Fibroblast of mammary gland (primary cell): Measurements from ENCODE around the gene TMEM121B.

Experiments
- DNase-seq: peaks from one replicate; pipeline ENCODE4 v3.0.0-alpha.2; 2010; ENCODE audit warnings: low read depth
- H3K4me3 ChIP-seq: 2 replicates; pipeline ENCODE4 v1.5.1; 2011; ENCODE audit warnings: low read depth, mild to moderate bottlenecking, low read length, moderate library complexity; ENCODE audit not compliant: control insufficient read depth
- TF ChIP-seq, protein P1 (sequence below): conservative IDR thresholded peaks from 2 replicates; pipeline ENCODE4 v1.5.1; 2011; ENCODE audit warnings: low read depth, low read length, inconsistent platforms; ENCODE audit not compliant: control insufficient read depth, insufficient read depth

The TMEM121B gene

DNA sequence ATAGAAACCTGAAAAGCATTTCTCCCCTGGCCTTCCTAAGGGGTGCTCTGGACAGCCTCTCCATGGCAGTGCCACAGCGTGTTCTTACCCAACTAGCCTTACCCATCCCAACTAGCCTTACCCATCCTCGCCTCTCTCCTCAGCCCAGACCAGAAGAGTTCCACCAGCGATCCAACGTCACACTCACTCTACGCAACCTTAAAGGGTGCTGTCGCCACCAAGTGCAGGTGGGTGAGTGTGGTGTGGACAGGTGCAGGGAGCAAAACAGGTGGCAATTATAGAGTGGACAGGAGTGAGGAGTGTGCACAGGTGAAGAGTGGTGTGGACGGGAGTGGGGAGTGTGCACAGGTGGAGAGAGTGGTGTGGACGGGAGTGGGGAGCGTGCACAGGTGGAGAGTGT is 17.8 kb downstream of the TMEM121B start:
- DNase-seq, result no peak
- TF ChIP-seq, protein P1, sequence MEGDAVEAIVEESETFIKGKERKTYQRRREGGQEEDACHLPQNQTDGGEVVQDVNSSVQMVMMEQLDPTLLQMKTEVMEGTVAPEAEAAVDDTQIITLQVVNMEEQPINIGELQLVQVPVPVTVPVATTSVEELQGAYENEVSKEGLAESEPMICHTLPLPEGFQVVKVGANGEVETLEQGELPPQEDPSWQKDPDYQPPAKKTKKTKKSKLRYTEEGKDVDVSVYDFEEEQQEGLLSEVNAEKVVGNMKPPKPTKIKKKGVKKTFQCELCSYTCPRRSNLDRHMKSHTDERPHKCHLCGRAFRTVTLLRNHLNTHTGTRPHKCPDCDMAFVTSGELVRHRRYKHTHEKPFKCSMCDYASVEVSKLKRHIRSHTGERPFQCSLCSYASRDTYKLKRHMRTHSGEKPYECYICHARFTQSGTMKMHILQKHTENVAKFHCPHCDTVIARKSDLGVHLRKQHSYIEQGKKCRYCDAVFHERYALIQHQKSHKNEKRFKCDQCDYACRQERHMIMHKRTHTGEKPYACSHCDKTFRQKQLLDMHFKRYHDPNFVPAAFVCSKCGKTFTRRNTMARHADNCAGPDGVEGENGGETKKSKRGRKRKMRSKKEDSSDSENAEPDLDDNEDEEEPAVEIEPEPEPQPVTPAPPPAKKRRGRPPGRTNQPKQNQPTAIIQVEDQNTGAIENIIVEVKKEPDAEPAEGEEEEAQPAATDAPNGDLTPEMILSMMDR, result no peak
- no peak overlapping the region for H3K4me3 ChIP-seq

DNA sequence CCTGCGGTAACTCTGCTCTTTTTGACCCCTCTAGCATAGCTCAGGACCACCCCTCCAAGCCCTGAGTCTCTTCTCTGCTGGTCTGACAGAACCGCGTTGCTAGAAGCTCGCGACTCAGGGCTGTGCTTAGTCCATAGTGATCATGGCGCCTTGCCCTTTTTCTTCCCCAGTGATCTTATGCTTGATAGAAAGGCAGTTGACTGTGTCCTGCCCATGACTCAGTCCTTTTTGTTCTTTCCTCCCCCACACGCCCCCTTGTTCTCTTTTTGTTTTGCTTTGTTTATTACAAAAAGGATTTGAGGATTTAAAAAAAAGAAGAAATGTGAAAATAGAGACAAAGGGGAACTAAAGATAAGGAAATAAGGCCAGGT is 18.9 kb downstream of the TMEM121B start:
- TF ChIP-seq, protein P1, result no peak
- DNase-seq, result no peak
- H3K4me3 ChIP-seq, result no peak overlapping the region

DNA sequence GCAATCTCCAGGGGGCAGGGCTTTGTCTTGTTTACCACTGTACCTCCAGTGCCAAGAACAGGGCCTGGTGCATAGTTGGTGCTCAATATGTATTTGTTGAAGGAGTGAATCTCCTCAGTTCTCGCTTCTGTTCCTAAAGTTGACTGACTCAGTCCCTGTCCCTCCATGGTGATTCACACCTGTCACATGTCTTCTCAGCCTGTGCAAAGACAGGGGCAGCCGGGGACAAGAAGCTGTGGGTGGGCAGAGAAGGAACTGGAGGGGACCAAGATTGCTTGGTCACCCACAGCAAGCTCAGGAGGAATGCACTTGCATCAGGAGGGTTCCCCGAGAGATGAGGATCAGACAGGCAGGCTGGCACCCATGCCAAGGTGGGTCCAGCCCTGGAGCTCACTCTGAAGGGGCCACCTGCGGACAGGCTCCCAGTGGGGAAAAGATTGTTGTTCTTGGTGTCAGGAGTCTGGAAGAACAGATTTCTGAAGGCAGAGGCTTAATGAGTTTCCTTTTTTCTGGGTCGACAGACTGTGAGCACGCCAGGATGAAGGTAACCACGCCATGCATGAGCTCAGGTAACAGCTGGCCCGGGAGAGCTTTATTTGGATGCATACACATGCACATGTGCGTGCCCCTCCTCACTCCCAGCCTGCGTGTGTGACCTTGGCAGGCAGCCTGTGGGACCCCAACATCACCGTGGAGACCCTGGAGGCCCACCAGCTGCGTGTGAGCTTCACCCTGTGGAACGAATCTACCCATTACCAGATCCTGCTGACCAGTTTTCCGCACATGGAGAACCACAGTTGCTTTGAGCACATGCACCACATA is 19.5 kb downstream of the TMEM121B start:
- no peak for DNase-seq
- TF ChIP-seq, protein P1, result no peak
- H3K4me3 ChIP-seq, result no peak overlapping the region

DNA sequence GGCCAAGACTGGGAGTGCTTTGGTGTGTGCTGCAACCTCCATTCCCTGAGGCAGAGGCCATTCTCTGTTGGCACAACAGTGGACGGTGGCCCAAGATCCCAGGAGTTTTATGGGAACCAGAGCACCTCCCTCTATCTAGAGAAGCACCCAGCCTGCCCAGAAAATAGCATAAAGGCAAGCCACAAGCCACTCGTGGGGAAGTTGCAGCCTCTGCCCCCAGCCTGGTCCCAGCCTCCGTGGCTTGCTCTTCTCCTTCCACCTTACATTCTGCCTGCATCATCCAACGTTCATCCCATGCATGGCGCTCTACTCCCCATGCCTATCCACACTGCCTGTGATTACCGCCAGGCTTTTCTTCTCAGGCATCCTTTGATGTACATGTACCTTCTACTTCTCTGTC is 20.5 kb downstream of the TMEM121B start:
- no peak for DNase-seq
- no peak overlapping the region for H3K4me3 ChIP-seq
- TF ChIP-seq, protein P1, result no peak

DNA sequence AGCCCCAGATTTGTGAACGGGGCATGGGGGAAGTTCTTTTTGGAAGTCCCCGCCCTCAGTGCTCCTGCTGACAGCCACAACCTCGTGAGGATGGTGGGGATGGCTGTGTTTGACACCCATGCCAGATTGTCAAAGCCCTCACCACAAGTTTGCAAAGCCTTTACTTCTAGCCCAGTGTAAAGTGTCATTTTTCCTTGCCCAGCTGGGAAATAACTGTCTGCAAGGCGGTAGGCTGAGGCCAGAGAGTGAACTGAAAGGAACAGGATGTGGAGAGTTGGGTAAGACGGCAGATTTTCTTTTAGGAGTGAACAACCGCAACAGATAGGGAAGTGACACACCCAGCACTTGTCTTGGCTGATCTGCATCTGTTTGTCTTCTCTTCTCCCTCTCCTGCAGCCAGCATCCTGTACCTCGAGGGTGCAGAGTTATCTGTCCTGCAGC is 22.8 kb downstream of the TMEM121B start:
- no peak for DNase-seq
- H3K4me3 ChIP-seq, result no peak overlapping the region
- TF ChIP-seq, protein P1, result no peak

DNA sequence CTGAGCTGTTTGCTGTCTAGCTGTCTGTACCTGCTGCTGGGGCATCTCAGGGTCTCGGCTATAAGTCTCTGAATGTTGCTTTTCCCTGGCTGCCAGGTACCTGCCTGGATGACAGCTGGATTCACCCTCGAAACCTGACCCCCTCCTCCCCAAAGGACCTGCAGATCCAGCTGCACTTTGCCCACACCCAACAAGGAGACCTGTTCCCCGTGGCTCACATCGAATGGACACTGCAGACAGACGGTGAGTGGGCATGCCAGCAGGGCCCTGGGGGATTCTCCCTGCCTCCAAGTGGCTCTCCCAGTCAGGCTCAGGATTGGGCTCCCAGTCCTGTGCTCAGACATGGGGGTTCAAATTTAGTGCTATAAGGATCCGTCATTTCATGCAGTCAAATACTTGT is 23.5 kb downstream of the TMEM121B start:
- no peak overlapping the region for H3K4me3 ChIP-seq
- TF ChIP-seq, protein P1, result no peak
- DNase-seq, result no peak
